HG02970 (cell line): ENCODE results near the gene PLCD3.

Experiments
- ATAC-seq: cut with Tn5 transposase; IDR thresholded peaks from one replicate; pipeline ENCODE4 v1.9.1; 2021; ENCODE audit warnings: mild to moderate bottlenecking, moderate library complexity, moderate number of reproducible peaks; ENCODE audit not compliant: unreplicated experiment, low FRiP score

PLCD3 gene

DNA sequence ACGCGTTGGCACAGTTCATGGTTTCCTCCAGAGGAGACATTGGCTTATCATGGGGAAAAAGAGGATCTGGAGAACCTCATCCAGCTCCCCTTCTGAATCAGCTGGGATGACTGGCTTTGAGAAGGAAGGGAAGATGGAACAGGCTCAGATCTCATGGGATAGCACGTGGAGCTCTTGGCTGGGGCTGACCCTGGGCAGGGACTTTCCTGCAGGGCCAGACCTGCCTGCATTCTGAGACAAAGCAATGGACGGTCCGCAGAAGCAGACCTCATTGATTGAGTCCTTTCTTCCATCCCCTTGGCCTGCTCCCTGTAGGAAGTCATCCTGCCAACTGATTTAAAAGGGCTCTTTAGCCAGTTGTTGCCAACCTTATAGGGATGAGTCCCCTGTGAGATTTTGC lies 26.2 kb downstream of the PLCD3 start:
- no peak for ATAC-seq

GRCh38 chr17:45104907-45105624 lies 27.2 kb downstream of the PLCD3 start:
- ATAC-seq, result no peak

- ATAC-seq, result no peak
Observed at GRCh38 chr17:45104497-45104896, 27.8 kb downstream of the PLCD3 start.

DNA sequence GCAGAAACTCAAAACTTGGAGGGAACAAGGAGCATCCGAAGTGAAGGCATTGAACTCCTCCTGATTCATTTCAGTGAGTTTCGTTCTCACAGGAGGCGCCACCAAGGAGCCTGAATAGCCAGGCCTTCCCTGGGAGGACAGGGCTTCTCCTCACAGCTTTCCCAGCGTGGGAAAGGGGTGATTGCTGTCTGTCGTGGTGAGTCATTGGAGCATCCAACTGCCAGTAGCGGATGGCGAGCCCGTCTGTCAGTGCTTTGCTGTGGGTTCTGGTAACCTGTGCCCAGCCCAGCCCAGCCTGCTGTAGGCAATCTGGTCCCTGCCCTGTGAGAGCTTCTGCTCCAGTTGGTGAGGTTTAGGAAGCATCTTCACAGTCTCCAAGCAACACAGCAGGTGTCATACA lies 28.3 kb downstream of the PLCD3 start:
- no peak for ATAC-seq

- no peak for ATAC-seq
Observed at GRCh38 chr17:45103269-45103795, 29.0 kb downstream of the PLCD3 start.

GRCh38 chr17:45102856-45103255 lies 29.5 kb downstream of the PLCD3 start:
- no peak for ATAC-seq

DNA sequence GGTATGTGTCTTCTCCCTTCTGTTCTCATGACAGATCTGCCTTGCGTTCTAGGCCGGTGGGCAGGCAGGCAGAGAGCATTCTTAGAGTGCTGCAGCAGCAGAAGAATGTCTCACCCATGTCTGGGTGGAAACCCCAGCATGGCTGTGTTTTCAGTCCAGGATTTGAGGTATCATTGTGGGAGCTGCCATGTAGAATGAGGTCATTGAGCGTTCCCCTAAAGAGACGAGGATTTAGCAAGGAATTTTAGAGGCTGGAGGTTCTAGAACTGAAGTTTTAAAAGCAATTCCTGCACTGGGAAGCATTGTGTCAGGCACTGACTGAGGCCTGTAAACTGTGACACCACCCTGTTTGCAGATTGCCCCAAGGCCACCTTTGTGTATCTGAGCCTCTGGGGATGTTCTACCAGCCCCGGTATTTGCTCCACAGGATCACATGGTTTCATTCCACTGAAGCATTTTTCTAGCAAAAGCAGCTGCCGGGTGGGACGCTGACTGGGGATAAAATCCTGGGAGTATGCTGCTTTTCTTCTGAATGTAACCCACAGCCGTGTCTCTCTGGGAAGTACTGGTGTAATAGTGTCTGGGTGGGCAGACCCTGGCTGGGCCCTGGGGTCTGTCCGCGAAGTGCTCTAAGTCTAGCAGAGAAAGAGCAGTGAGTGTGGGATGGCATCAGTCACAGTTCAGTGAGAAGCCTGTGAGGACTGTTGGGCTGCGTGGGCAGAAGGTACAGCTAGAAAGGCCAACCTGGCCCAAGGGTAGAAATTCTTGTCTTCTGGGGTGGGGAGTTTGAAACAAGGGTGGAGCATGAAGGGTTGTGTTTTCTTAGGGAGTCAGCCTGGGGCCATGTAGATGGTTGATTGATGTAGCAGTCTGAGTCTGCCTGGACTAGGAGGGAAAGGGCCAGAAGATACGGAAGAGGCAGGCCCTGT lies 30.2 kb downstream of the PLCD3 start:
- no peak for ATAC-seq

- ATAC-seq, result no peak
Observed at GRCh38 chr17:45101546-45101882, 30.8 kb downstream of the PLCD3 start.

- ATAC-seq, result no peak
Observed at GRCh38 chr17:45098869-45099616, 33.3 kb downstream of the PLCD3 start.

- no peak for ATAC-seq
Observed at GRCh38 chr17:45098081-45098868, 34.0 kb downstream of the PLCD3 start.

GRCh38 chr17:45096926-45097325 lies 35.4 kb downstream of the PLCD3 start:
- no peak for ATAC-seq

DNA sequence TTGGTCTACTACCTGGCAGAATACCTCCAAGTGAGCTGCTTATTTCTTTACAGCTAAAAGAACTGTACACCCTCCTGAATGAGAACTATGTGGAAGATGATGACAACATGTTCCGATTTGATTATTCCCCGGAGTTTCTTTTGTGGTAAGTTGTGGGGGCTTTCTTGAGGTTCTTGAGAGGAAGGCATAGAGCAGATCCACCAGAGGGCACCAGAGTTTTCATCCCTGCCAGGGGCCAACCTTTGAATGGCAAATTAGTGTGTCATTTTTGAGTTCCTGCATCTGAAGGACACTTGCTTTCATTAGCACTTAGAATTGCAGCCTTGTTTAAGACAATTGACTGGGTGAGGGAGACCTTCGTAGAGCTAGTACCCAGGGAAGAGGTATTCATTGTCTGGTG lies 36.2 kb downstream of the PLCD3 start:
- no peak for ATAC-seq

DNA sequence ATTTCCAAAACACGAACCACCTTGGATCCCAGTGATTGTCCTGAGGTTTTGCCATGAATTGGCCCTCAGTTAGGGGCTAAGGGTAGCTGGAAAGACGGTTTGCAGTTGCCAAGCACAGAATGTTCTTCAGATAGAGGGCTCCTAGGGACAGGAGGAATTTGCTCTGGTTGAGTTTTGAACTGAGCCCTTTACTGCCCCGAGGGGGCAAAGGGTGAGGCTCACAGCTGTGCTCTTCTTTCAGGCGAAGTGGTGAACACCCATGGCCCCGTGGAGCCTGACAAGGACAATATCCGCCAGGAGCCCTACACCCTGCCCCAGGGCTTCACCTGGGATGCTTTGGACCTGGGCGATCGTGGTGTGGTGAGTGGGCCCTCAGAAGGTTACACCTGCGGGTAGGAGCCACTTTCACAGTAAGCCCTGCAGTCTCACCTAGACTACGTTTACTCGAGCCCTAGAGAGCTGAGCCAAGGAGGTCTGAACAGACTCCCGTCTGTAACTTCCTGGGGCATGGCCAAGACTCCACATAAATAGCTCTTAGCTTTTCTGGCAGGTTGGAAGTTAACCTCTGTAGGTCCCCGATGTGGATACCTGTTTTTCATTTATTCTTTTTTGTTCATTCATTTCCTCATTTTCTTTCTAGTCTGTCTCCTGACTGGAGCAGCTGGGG lies 38.7 kb downstream of the PLCD3 start:
- ATAC-seq, result no peak

DNA sequence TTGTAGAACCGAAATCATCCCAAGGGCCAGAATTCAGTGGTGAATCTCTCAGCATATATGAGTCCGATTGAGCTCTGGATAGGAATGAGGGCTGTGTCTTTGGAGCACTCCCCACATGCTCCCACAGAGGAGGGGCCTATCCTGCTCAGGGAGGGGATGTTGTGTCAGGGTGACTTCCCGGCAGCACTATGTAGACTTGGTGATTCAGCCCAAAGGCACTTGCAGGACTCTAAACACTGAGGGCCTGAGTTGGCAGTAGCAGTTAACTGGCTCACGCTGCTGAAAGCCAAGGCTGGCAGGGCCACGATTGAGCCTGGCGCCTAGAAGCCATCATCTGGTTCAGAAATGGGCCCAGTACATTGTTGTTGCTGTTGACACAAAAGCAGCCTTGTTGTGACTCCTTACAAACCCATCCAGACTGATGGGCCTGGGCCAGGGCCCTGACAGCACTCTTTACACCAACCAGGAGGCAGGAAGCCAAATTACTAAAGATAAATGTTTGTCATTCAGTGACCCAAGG lies 39.3 kb downstream of the PLCD3 start:
- no peak for ATAC-seq

GRCh38 chr17:45091778-45092425 lies 40.4 kb downstream of the PLCD3 start:
- ATAC-seq, result no peak

DNA sequence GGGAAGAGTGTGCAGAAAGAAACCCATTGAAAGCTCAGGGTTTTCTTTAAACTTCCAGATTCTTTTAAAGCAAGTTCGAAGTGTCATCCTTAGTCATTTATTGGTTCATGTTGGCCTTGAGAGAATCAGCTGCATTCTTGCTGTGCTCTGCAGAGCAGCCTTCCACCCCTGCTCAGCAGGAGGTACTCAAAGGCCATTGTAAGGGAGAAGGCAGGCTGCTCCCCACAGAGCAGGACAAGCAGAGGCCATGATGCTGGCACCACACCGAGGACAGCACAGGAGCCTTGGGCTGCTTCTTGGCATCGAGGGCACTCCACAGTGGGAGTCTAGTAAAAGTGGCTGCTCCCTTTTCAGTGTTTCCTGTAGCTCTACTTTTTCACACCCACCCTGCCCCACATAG lies 41.6 kb downstream of the PLCD3 start:
- no peak for ATAC-seq

- no peak for ATAC-seq
Observed at GRCh38 chr17:45088741-45089140, 43.6 kb downstream of the PLCD3 start.

- ATAC-seq, result no peak
Observed at GRCh38 chr17:45087978-45088377, 44.3 kb downstream of the PLCD3 start.

DNA sequence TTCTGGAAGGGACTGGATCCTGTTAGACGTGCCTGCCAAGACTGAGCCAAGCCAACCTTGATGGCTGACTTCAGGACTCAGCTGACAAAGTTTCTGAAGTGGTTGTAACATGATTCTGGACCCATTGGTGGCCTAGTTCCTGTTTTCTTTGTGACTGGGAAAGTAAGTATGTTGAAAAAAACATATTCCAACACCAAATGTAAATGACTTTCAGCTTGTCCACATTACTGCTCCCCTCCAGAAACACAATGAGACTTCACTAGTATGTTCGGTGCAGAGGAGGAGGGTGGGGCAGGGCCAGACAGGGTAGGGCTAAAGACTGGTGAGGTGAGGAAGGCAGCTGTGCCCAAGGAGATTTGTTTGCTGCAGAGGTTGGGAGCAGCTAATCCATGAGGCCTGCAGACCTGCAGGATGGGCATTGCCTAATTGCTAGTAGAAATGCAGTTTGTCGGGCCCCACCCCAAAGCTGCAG lies 44.8 kb downstream of the PLCD3 start:
- ATAC-seq, result no peak
